ENCODE results near the gene DAPK2. TPM values are rescaled to one million over a fixed set of nuclear protein-coding genes. Genes with fewer than 3 reads are reported as not detected.

Gene DAPK2
- total and polyA plus RNA-seq, 8 donors: 18.3 to 59.3 (median 24.2) TPM

DNA sequence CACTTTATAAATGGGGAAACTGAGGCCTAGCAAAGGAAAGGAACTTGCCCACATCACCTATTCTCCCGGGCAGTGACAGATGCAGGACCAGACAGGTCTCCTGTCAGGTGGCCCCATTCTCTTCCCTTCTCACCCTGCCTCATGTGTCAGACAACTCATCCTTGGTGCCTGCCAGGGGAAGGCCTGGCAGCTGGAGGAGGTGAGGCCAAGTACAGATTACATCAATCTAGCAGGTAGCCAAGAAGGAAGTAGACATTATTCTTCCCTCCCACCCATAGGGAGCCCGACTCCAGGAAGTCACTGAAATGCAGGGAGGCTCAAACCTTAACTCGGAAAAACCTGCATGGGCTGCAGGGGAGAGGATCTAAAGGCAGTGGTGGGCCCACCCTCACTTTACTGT is 39.6 kb downstream of the DAPK2 start:
- intact Hi-C loops (cut with DNase I): no loop called here
- no peak overlapping the region for H3K27ac ChIP-seq
- H3K27me3 ChIP-seq: no peaks in the 10 kb centered on the region
- peaks cover 10 to 45% of the 10 kb centered on the region in 2 donors for H3K4me1 ChIP-seq
- DNase-seq: no peak
- H3K36me3 ChIP-seq: no peaks in the 10 kb centered on the region
- H3K9me3 ChIP-seq: no peaks in the 10 kb centered on the region
- TF ChIP-seq, protein P1, sequence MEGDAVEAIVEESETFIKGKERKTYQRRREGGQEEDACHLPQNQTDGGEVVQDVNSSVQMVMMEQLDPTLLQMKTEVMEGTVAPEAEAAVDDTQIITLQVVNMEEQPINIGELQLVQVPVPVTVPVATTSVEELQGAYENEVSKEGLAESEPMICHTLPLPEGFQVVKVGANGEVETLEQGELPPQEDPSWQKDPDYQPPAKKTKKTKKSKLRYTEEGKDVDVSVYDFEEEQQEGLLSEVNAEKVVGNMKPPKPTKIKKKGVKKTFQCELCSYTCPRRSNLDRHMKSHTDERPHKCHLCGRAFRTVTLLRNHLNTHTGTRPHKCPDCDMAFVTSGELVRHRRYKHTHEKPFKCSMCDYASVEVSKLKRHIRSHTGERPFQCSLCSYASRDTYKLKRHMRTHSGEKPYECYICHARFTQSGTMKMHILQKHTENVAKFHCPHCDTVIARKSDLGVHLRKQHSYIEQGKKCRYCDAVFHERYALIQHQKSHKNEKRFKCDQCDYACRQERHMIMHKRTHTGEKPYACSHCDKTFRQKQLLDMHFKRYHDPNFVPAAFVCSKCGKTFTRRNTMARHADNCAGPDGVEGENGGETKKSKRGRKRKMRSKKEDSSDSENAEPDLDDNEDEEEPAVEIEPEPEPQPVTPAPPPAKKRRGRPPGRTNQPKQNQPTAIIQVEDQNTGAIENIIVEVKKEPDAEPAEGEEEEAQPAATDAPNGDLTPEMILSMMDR (IDR thresholded peaks at IDR 0.05): no peak
- ATAC-seq: no peak
- H3K4me3 ChIP-seq: no peak overlapping the region

GRCh38 chr15:64004587-64004986 is 41.7 kb downstream of the DAPK2 start:
- intact Hi-C loops (cut with DNase I): no loop called here
- DNase-seq: no peak
- H3K9me3 ChIP-seq: no peaks in the 10 kb centered on the region
- H3K4me1 ChIP-seq: peaks cover 10 to 46% of the 10 kb centered on the region in 2 donors
- H3K36me3 ChIP-seq: no peaks in the 10 kb centered on the region
- TF ChIP-seq, protein P1 (IDR thresholded peaks at IDR 0.05): no peak
- no peak overlapping the region for H3K4me3 ChIP-seq
- no peaks in the 10 kb centered on the region for H3K27me3 ChIP-seq
- ATAC-seq: peak; percentile 57
- H3K27ac ChIP-seq: no peak overlapping the region

DNA sequence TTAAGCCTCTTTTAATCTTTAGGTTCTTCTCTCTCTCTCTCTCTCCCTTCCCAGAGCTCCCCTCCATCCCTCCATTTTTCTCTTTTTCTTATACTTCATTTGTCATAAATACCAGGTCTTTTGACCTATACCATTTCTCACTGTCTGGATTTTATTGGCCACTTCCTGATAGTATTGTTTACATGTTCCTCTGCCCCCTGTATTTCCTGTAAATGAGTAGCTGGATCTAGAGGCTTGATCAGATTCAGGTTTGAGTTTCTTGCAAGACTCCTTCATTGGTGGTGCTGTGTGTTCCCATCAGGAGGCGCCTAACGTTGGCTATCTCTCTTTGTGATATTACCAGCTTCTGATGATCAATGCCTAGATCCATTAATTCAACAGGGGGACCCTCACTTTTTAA is 42.2 kb downstream of the DAPK2 start:
- peak overlapping the region in 1 of 2 donors; percentile 41 for H3K27ac ChIP-seq
- ATAC-seq: no peak
- H3K36me3 ChIP-seq: no peaks in the 10 kb centered on the region
- H3K4me3 ChIP-seq: no peak overlapping the region
- no peaks in the 10 kb centered on the region for H3K27me3 ChIP-seq
- no peaks in the 10 kb centered on the region for H3K9me3 ChIP-seq
- TF ChIP-seq, protein P1 (IDR thresholded peaks at IDR 0.05): no peak
- no peak for DNase-seq
- H3K4me1 ChIP-seq: peaks cover 14 to 47% of the 10 kb centered on the region in 2 donors
- intact Hi-C loops (cut with DNase I): no loop called here

DNA sequence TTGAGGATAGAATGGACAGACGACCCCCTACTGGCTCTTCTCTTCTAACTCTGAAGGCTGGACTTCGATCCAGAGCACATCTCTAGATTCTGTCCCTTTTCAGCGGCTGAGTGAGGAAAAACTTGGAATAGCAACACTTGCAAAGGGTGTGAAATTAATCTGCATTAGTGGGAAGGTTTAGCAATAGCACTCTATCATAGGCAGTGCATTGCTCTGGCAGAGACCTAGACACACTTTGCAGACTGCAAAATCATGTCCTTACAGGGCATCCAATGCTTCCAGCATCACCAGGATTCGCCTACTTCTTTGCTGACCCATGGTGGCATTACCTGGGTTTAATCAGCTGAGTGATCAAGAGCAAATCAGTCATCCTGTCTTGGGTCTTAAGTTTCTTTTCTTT is 43.1 kb downstream of the DAPK2 start:
- ATAC-seq: no peak
- no peak for DNase-seq
- H3K36me3 ChIP-seq: no peaks in the 10 kb centered on the region
- TF ChIP-seq, protein P1 (IDR thresholded peaks at IDR 0.05): no peak
- no peaks in the 10 kb centered on the region for H3K27me3 ChIP-seq
- H3K9me3 ChIP-seq: no peaks in the 10 kb centered on the region
- peak overlapping the region in 1 of 2 donors; percentile 41 for H3K27ac ChIP-seq
- H3K4me1 ChIP-seq: peaks cover 23 to 56% of the 10 kb centered on the region in 2 donors
- intact Hi-C loops (cut with DNase I): no loop called here
- no peak overlapping the region for H3K4me3 ChIP-seq

DNA sequence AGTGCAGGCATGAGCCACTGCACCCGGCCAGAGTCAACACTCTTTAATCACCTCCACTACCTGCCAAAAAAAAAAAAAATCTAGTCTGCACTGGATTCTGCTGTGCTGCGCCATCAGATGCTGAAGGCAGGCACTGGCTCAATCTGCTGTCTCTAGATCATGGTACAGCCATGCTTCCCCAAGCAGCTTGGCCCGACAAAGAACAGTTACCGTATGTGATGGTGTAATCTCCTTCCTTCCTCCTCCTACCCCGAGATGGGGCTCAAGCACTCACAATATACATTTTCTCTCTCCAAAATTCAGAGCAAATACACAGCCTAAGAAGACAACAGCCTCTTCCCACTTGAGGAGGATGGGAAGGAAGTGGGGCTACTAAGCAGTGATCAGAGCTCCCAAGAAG is 45.1 kb downstream of the DAPK2 start:
- Histone ChIP-seq H3K27ac (peak overlapping the region in 1 of 2 donors; percentile 82), H3K36me3 (no peaks in the 10 kb centered on the region), H3K9me3 (no peaks in the 10 kb centered on the region), H3K4me1 (peaks cover 23 to 62% of the 10 kb centered on the region in 2 donors), H3K4me3 (no peak overlapping the region), H3K27me3 (no peaks in the 10 kb centered on the region)
- intact Hi-C loops (cut with DNase I): no loop called here
- ATAC-seq: peak; percentile 14
- TF ChIP-seq, protein P1 (IDR thresholded peaks at IDR 0.05): no peak
- no peak for DNase-seq
